ENCODE measurements around the gene COL5A1. TPM values are rescaled to one million over a fixed set of nuclear protein-coding genes. Genes with fewer than 3 reads are reported as not detected.

The COL5A1 gene
- total RNA-seq, 2 donors from 2014 or later = 10.9 to 22.0 TPM

DNA sequence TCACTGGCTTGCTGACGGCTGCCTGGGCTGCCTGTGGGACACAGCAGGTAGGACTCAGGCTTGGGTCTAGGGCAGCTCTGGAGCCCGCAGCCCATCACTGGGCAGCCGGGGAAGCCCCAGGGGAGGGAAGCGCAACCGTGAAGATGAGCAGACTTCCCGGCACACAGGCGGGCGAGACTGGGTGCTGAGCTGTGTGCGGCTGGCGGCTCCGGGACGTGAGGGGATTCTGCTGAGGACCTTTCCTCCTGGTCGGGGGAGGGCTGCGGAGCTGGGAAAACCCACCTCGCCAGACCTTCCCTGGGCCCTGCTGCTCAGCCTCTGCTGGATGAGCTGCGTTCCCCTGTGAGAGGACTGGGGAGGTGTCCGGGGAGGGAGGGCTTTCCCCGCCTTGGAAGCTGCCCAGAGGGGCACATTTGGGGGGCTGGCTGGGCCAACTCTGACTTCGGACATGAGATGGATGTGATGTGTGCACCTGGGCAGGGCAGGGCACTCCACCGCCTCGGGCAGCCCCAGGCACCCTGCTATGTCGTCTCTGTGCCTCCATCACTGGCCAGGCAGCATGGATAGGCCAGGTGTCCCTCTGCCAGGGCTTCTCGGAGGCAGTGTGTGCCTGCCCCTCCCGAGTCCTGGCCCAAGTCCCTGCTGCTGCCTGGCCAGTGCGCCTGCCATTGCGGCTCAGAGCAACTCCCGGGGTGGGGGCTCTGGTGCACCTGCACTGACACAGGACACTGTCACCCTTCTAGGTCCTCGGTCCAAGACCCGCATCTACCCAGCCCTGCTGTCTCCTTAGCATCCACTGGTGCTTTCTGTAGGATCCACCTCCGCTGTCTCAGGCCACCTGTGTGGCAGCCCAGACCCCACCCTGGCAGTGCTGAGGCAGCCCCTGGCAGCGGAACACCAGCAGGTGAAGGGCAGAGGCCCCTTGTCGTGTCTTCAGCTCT lies 66.4 kb downstream of the COL5A1 start:
- H3K36me3 ChIP-seq = no peaks in the 10 kb centered on the region
- peaks cover 0 to 48% of the 10 kb centered on the region in 2 donors for H3K4me1 ChIP-seq
- TF ChIP-seq CTCF (IDR thresholded peaks at IDR 0.05) = no peak
- H3K4me3 ChIP-seq = no peak overlapping the region
- DNase-seq (ENCODE audit: low spot score) = no peak
- H3K27ac ChIP-seq = peak overlapping the region; percentile 84 to 86
- H3K9me3 ChIP-seq = no peaks in the 10 kb centered on the region
- H3K27me3 ChIP-seq = no peaks in the 10 kb centered on the region

DNA sequence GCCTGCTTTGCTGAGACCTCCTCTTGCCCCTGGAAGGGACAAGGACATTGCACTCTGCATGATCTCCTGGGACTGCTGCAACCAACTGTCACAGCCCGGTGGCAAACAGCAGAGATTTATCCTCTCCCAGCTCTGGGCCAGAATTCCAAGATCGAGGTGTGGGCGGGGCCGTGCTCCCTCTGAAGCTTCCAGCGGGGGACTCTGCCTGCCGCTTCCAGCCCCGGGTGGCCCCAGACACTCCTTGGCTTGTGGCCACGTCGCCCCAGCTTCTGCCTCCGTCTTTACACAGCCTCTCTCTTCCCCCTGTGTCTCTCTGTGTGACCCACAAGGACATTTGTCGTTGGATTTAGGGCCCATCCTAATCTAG lies 67.1 kb downstream of the COL5A1 start:
- H3K4me1 ChIP-seq = peaks cover 0 to 48% of the 10 kb centered on the region in 2 donors
- no peak for TF ChIP-seq CTCF (IDR thresholded peaks at IDR 0.05)

GRCh38 chr9:134709512-134710270 lies 68.1 kb downstream of the COL5A1 start:
- peaks cover 0 to 48% of the 10 kb centered on the region in 2 donors for H3K4me1 ChIP-seq
- TF ChIP-seq CTCF (IDR thresholded peaks at IDR 0.05) = no peak

More for the DNA sequence above, 67.1 kb downstream of the COL5A1 start:
- no peak for DNase-seq (ENCODE audit: low spot score)
- Histone ChIP-seq H3K27me3 (no peaks in the 10 kb centered on the region), H3K36me3 (no peaks in the 10 kb centered on the region), H3K9me3 (no peaks in the 10 kb centered on the region), H3K4me3 (no peak overlapping the region), H3K27ac (peak overlapping the region; percentile 84 to 86)

GRCh38 chr9:134710271-134710540 lies 68.6 kb downstream of the COL5A1 start:
- Histone ChIP-seq H3K27me3 (no peaks in the 10 kb centered on the region), H3K4me1 (peaks cover 0 to 48% of the 10 kb centered on the region in 2 donors), H3K4me3 (no peak overlapping the region), H3K27ac (peak overlapping the region; percentile 84 to 86), H3K36me3 (no peaks in the 10 kb centered on the region), H3K9me3 (no peaks in the 10 kb centered on the region)
- no peak for TF ChIP-seq CTCF (IDR thresholded peaks at IDR 0.05)
- no peak for DNase-seq (ENCODE audit: low spot score)

More at GRCh38 chr9:134709512-134710270, 68.1 kb downstream of the COL5A1 start:
- Histone ChIP-seq H3K36me3 (no peaks in the 10 kb centered on the region), H3K9me3 (no peaks in the 10 kb centered on the region), H3K4me3 (no peak overlapping the region), H3K27me3 (no peaks in the 10 kb centered on the region), H3K27ac (peak overlapping the region; percentile 84 to 86)
- peak; percentile 89 for DNase-seq (ENCODE audit: low spot score)

DNA sequence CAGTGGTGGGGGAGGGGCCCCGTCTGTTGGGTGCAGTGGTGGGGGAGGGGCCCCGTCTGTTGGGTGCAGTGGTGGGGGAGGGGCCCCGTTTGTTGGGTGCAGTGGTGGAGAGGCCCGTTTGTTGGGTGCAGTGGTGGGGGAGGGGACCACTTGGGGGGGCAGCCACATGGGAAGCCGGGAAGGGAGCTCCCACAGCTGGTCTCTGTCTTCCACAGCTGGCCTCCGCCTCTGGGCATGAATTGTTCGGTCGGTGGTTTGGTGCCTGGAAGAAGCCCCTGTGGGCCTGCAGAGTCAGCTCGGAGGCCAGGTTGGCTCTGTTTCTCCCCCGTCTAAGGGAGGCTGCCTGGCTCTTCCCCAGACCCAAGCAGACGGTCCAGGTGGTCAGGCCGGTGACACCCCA lies 69.3 kb downstream of the COL5A1 start:
- no peak for TF ChIP-seq CTCF (IDR thresholded peaks at IDR 0.05)
- Histone ChIP-seq H3K27ac (peak overlapping the region; percentile 48 to 86), H3K4me1 (peaks cover 0 to 46% of the 10 kb centered on the region in 2 donors), H3K4me3 (no peak overlapping the region), H3K9me3 (no peaks in the 10 kb centered on the region), H3K36me3 (no peaks in the 10 kb centered on the region), H3K27me3 (no peaks in the 10 kb centered on the region)
- no peak for DNase-seq (ENCODE audit: low spot score)

Data from right atrium auricular region (tissue), 2 donors.